HCT116 (cell line): ENCODE results near the gene TLR4. TPM values are rescaled to one million over a fixed set of nuclear protein-coding genes. Genes with fewer than 3 reads are reported as not detected.

Source experiments
- ATAC-seq: fragments of 200-7000 bp; cut with Tn5 transposase; 2 replicates; pipeline ENCODE4 v1.9.1; 2020; ENCODE audit warnings: mild to moderate bottlenecking, moderate library complexity
- BruUV-seq: library from RNA; stranded (reverse); fragments of 400-500 nt; replicated peaks from 2 replicates; lab custom pipeline; 2021; lab: Mats Ljungman, UMichigan
- CTCF ChIA-PET: fragments of 300-600 bp; sonication (Branson Sonifier 250); formaldehyde crosslinking; loops from one replicate; lab custom pipeline; 2021; ENCODE audit warnings: antibody characterized with exemption; lab: Charles Lee
- POLR2A ChIA-PET: fragments of 300-600, 350-600 bp; sonication (Branson Sonifier 250); formaldehyde crosslinking; loops from one replicate; lab custom pipeline; 2021; ENCODE audit warnings: antibody characterized with exemption; lab: Charles Lee
- RAD21 ChIA-PET, 2 experiments: fragments of 300-600 bp; sonication (Branson Sonifier 250); formaldehyde crosslinking; loops; one replicate each; lab custom pipeline; 2023; ENCODE audit warnings: low total read pairs in 2 of 2; ENCODE audit not compliant: uncharacterized antibody in 2 of 2, unreplicated experiment in 2 of 2, low non-redundant PET in 1 of 2; lab: Charles Lee
- DNase-seq: peaks from one replicate; pipeline ENCODE4 v3.0.0-alpha.2; 2010; ENCODE audit warnings: low read depth, low spot score
- H2AFZ ChIP-seq: fragments of 200-600 bp; shearing (Covaris generic), sonication (generic); 2 replicates; pipeline ENCODE4 v1.6.1; 2017; ENCODE audit warnings: low read depth, mixed run types, mixed read lengths, antibody characterized with exemption, low read length; ENCODE audit not compliant: poor library complexity, severe bottlenecking
- H3K27ac ChIP-seq: 2 replicates; pipeline ENCODE4 v1.5.1; 2012; ENCODE audit warnings: low read depth, low read length
- H3K27me3 ChIP-seq: fragments of 200-600 bp; sonication (generic); 2 replicates; pipeline ENCODE4 v1.6.1; 2016; ENCODE audit warnings: mixed run types, low read length, mixed read lengths; ENCODE audit not compliant: insufficient read depth
- H3K36me3 ChIP-seq, 2 experiments: fragments of 200-500 bp in 1 of 2; fragments of 200-600 bp in 1 of 2; sonication (Bioruptor generic) in 1 of 2; sonication (generic) in 1 of 2; 2 replicates each; pipeline versions ENCODE4 v1.5.1 to v1.6.1; 2014 to 2016; ENCODE audit warnings: low read length in 2 of 2, inconsistent platforms in 1 of 2, mixed read lengths in 1 of 2, mixed run types in 1 of 2; ENCODE audit not compliant: insufficient read depth in 2 of 2, control insufficient read depth in 1 of 2
- H3K4me1 ChIP-seq, 2 experiments: fragments of 200-600 bp in 1 of 2; sonication (generic) in 1 of 2; 2 replicates each; pipeline versions ENCODE4 v1.5.1 to v1.6.1; 2012 to 2017; ENCODE audit warnings: low read length in 2 of 2, inconsistent platforms in 1 of 2, mild to moderate bottlenecking in 1 of 2, mixed read lengths in 1 of 2, mixed run types in 1 of 2, moderate library complexity in 1 of 2; ENCODE audit not compliant: insufficient read depth in 2 of 2, control insufficient read depth in 1 of 2
- H3K4me2 ChIP-seq: fragments of 200-600 bp; sonication (generic); 2 replicates; pipeline ENCODE4 v1.6.1; 2017; ENCODE audit warnings: mixed run types, low read length, mixed read lengths
- H3K4me3 ChIP-seq, 2 experiments: fragments of 200-600 bp in 1 of 2; sonication (generic) in 1 of 2; replicated peaks in 1 of 2; 2 replicates each; pipeline ENCODE4 v1.5.1; 2011 to 2016; ENCODE audit warnings: low read length in 2 of 2, control low read depth in 1 of 2, low read depth in 1 of 2, mild to moderate bottlenecking in 1 of 2, mixed read lengths in 1 of 2, mixed run types in 1 of 2
- H3K79me2 ChIP-seq: fragments of 200-600 bp; sonication (generic); 2 replicates; pipeline ENCODE4 v1.6.1; 2017; ENCODE audit warnings: mild to moderate bottlenecking, mixed run types, low read length, moderate library complexity, mixed read lengths; ENCODE audit not compliant: insufficient read depth
- H3K9ac ChIP-seq: fragments of 200-600 bp; sonication (generic); 2 replicates; pipeline ENCODE4 v1.6.1; 2016; ENCODE audit warnings: low read length, mixed read lengths
- H3K9me2 ChIP-seq: fragments of 200-600 bp; sonication (generic), shearing (Covaris generic); 2 replicates; pipeline ENCODE4 v1.6.1; 2017; ENCODE audit warnings: mixed run types, mild to moderate bottlenecking, moderate library complexity; ENCODE audit not compliant: insufficient read depth
- H3K9me3 ChIP-seq, 2 experiments: fragments of 200-500 bp in 1 of 2; fragments of 200-600 bp in 1 of 2; sonication (Bioruptor generic) in 1 of 2; sonication (generic) in 1 of 2; 2 replicates each; pipeline ENCODE4 v1.6.1; 2014 to 2017; ENCODE audit warnings: low read length in 2 of 2, mixed read lengths in 2 of 2, inconsistent platforms in 1 of 2, low read depth in 1 of 2, mild to moderate bottlenecking in 1 of 2, mixed run types in 1 of 2, moderate library complexity in 1 of 2; ENCODE audit not compliant: control insufficient read depth in 1 of 2, insufficient read depth in 1 of 2
- H4K20me1 ChIP-seq: fragments of 200-600 bp; sonication (generic), shearing (Covaris generic); 2 replicates; pipeline ENCODE4 v1.6.1; 2017; ENCODE audit warnings: mixed run types, mild to moderate bottlenecking, moderate library complexity; ENCODE audit not compliant: insufficient read depth
- ATF3 ChIP-seq: IDR thresholded peaks from 2 replicates; pipeline ENCODE4 v1.6.1; 2012
- CTCF ChIP-seq, 3 experiments: fragments of 200-600 bp in 1 of 3; sonication (generic) in 1 of 3; IDR thresholded peaks in 2 of 3; conservative IDR thresholded peaks in 1 of 3; 2 replicates each; pipeline ENCODE4 v1.5.1; 2012 to 2017; ENCODE audit warnings: low read depth in 2 of 3, low read length in 2 of 3, antibody characterized with exemption in 1 of 3, borderline replicate concordance in 1 of 3, control low read depth in 1 of 3, mild to moderate bottlenecking in 1 of 3, mixed read lengths in 1 of 3, mixed run types in 1 of 3, moderate library complexity in 1 of 3; ENCODE audit not compliant: insufficient read depth in 1 of 3
- EZH2 ChIP-seq: fragments of 200-600 bp; sonication (generic); IDR thresholded peaks from 2 replicates; pipeline ENCODE4 v1.6.1; 2017; ENCODE audit warnings: antibody characterized with exemption, mixed run types
- EZH2phosphoT487 ChIP-seq: fragments of 200-600 bp; IDR thresholded peaks from 2 replicates; pipeline ENCODE4 v1.6.1; 2018; ENCODE audit warnings: antibody characterized with exemption, borderline replicate concordance
- POLR2A ChIP-seq: IDR thresholded peaks from 2 replicates; pipeline ENCODE4 v1.7.0; 2011; ENCODE audit warnings: borderline replicate concordance; ENCODE audit not compliant: insufficient read depth, insufficient read length; ENCODE audit errors: extremely low read depth
- RAD21 ChIP-seq: IDR thresholded peaks from 2 replicates; pipeline ENCODE4 v1.6.1; 2012; ENCODE audit warnings: low read depth, mild to moderate bottlenecking
- REST ChIP-seq: IDR thresholded peaks from 2 replicates; pipeline ENCODE4 v1.6.1; 2012; ENCODE audit warnings: low read depth
- SIN3A ChIP-seq: IDR thresholded peaks from 2 replicates; pipeline ENCODE4 v1.6.1; 2012; ENCODE audit warnings: low read depth
- ZNF274 ChIP-seq: fragments of 200-500 bp; sonication (Bioruptor generic); IDR thresholded peaks from 2 replicates; pipeline ENCODE4 v1.6.1; 2014; ENCODE audit warnings: mild to moderate bottlenecking, low read depth, low read length, inconsistent platforms
- intact Hi-C: fragments of 100-400 bp; cut with micrococcal nuclease; formaldehyde crosslinking; loops from 2 replicates; pipeline ENCODE4 v1.10.0; 2022
- total RNA-seq: library from RNA; stranded (reverse); gene quantifications from one replicate; pipeline ENCODE4 v1.2.1, GENCODE V29; 2021; ENCODE audit not compliant: unreplicated experiment

Gene TLR4
- total RNA-seq, 1 experiment from 2014 or later: 0.10 TPM

GRCh38 chr9:117723986-117724625 is 19.9 kb downstream of the TLR4 start:
- Histone ChIP-seq H3K4me3 (no peak overlapping the region), H3K9me3 (peaks cover 3 to 18% of the 10 kb centered on the region in 2 experiments; a peak in 2 of 4 replicates), H3K4me1 (no peaks in the 10 kb centered on the region), H3K9ac (no peak overlapping the region), H3K4me2 (no peak overlapping the region), H3K9me2 (no peaks in the 10 kb centered on the region), H3K36me3 (no peaks in the 10 kb centered on the region), H2AFZ (no peak overlapping the region), H4K20me1 (no peaks in the 10 kb centered on the region), H3K27me3 (no peaks in the 10 kb centered on the region), H3K27ac (no peak overlapping the region), H3K79me2 (no peaks in the 10 kb centered on the region)
- intact Hi-C loops: no loop called here
- BruUV-seq: no TSS peak
- ChIA-PET RAD21 (no interaction called here), CTCF (no interaction called here), POLR2A (no interaction called here)
- no peak for ATAC-seq
- DNase-seq: no peak
- TF ChIP-seq ATF3: no peak
- TF ChIP-seq ZNF274: no peak

GRCh38 chr9:117725426-117725887 is 21.3 kb downstream of the TLR4 start:
- no peak for DNase-seq
- POLR2A ChIA-PET: no interaction called here

More at GRCh38 chr9:117725426-117725887, 21.3 kb downstream of the TLR4 start:
- Histone ChIP-seq H3K4me2 (no peak overlapping the region), H3K27ac (no peak overlapping the region), H3K9me2 (no peaks in the 10 kb centered on the region), H2AFZ (no peak overlapping the region), H3K27me3 (no peaks in the 10 kb centered on the region), H3K4me1 (no peaks in the 10 kb centered on the region), H3K4me3 (no peak overlapping the region), H3K36me3 (no peaks in the 10 kb centered on the region), H3K9ac (no peak overlapping the region), H3K9me3 (peaks cover 3 to 18% of the 10 kb centered on the region in 2 experiments; a peak in 2 of 4 replicates), H4K20me1 (no peaks in the 10 kb centered on the region), H3K79me2 (no peaks in the 10 kb centered on the region)
- no TSS peak for BruUV-seq
- intact Hi-C loops: no loop called here
- no peak for TF ChIP-seq EZH2
- TF ChIP-seq REST: no peak
- TF ChIP-seq CTCF (IDR thresholded peaks at IDR 0.05 in 2 of 3, conservative IDR thresholded peaks at IDR 0.05 in 1 of 3; ENCODE audit: borderline replicate concordance in 1 of 3, insufficient read depth in 1 of 3, low read depth in 2 of 3, low read length in 2 of 3): no peak
- TF ChIP-seq EZH2phosphoT487: no peak
- TF ChIP-seq POLR2A: no peak
- TF ChIP-seq SIN3A: no peak
- no peak for TF ChIP-seq RAD21
- ATAC-seq: no peak
- ChIA-PET CTCF (no interaction called here), RAD21 (no interaction called here)
